GM12878 (cell line): ENCODE measurements around the gene MDFI. TPM values are rescaled to one million over a fixed set of nuclear protein-coding genes. Genes with fewer than 3 reads are reported as not detected.

Experiments used
- ATAC-seq: fragments of 200-7000 bp; cut with Tn5 transposase; 3 replicates; pipeline ENCODE4 v1.9.1; 2020; ENCODE audit warnings: mild to moderate bottlenecking, moderate library complexity
- BruUV-seq: library from RNA; stranded (reverse); fragments of 400-500 nt; replicated peaks from 2 replicates; lab custom pipeline; 2021; lab: Mats Ljungman, UMichigan
- CTCF ChIA-PET: fragments of 300-600 bp; sonication (Branson Sonifier 250); formaldehyde crosslinking; extraction: SDS; loops from one replicate; lab custom pipeline; 2021; ENCODE audit warnings: inconsistent platforms; lab: Yijun Ruan, JAX
- POLR2A ChIA-PET: fragments of 350-600 bp; formaldehyde crosslinking; extraction: SDS; loops from one replicate; lab custom pipeline; 2021; ENCODE audit warnings: inconsistent platforms; lab: Charles Lee
- RAD21 ChIA-PET: fragments of 300-600 bp; sonication (Branson Sonifier 250); formaldehyde crosslinking; loops from one replicate; lab custom pipeline; 2023; ENCODE audit warnings: antibody characterized with exemption; ENCODE audit not compliant: unreplicated experiment; lab: Charles Lee
- SMC1A ChIA-PET: fragments of 300-600 bp; sonication (Branson Sonifier 250); formaldehyde crosslinking; loops from one replicate; lab custom pipeline; 2023; ENCODE audit not compliant: unreplicated experiment, uncharacterized antibody; lab: Charles Lee
- DNase-seq: peaks from one replicate; pipeline ENCODE4 v3.0.0-alpha.2; 2011; ENCODE audit warnings: low read depth, low spot score
- FAIRE-seq: peaks from 3 replicates; lab custom pipeline; 2011; peaks lifted over from hg19 to GRCh38; lab: Jason Lieb, UNC
- H2AFZ ChIP-seq: 2 replicates; pipeline ENCODE4 v1.6.0; 2011; ENCODE audit warnings: low read depth, low read length, control low read depth; ENCODE audit not compliant: control insufficient read depth
- H3K27ac ChIP-seq: 2 replicates; pipeline ENCODE4 v1.5.1; 2011; ENCODE audit warnings: control low read depth; ENCODE audit not compliant: control insufficient read depth, insufficient read depth
- H3K27me3 ChIP-seq, 2 experiments: replicated peaks in 1 of 2; 2 replicates each; pipeline versions ENCODE4 v1.6.0 to v1.6.1; 2011; ENCODE audit warnings: low read length in 1 of 2; ENCODE audit not compliant: control insufficient read depth in 2 of 2, insufficient read depth in 2 of 2
- H3K36me3 ChIP-seq, 2 experiments: 2 replicates each; pipeline ENCODE4 v1.5.1; 2011; ENCODE audit warnings: low read length in 1 of 2; ENCODE audit not compliant: control insufficient read depth in 2 of 2, insufficient read depth in 2 of 2
- H3K4me1 ChIP-seq: 2 replicates; pipeline ENCODE4 v1.6.1; 2011; ENCODE audit warnings: mild to moderate bottlenecking, low read length, moderate library complexity, mixed read lengths; ENCODE audit not compliant: control insufficient read depth, insufficient read depth
- H3K4me2 ChIP-seq: 2 replicates; pipeline ENCODE4 v1.6.0; 2011; ENCODE audit warnings: control low read depth; ENCODE audit not compliant: control insufficient read depth, insufficient read depth
- H3K4me3 ChIP-seq: fragments of 200-600 bp; sonication (generic); 2 replicates; pipeline ENCODE4 v1.5.1; 2016
- H3K79me2 ChIP-seq: 2 replicates; pipeline ENCODE4 v1.6.0; 2011; ENCODE audit warnings: low read length; ENCODE audit not compliant: control insufficient read depth, insufficient read depth
- H3K9ac ChIP-seq: 2 replicates; pipeline ENCODE4 v1.8.0; 2011; ENCODE audit warnings: low read length, control low read depth, mixed read lengths; ENCODE audit not compliant: control insufficient read depth, insufficient read depth
- H3K9me3 ChIP-seq: replicated peaks from 3 replicates; pipeline ENCODE4 v1.5.1; 2011; ENCODE audit warnings: mild to moderate bottlenecking, low read length; ENCODE audit not compliant: control insufficient read depth, insufficient read depth
- H4K20me1 ChIP-seq: 2 replicates; pipeline ENCODE4 v1.6.0; 2011; ENCODE audit not compliant: control insufficient read depth, insufficient read depth
- HDAC6 ChIP-seq: fragments of 200-600 bp; sonication (generic); IDR thresholded peaks from one replicate; pipeline ENCODE4 v1.8.0; 2017; ENCODE audit warnings: antibody characterized with exemption; ENCODE audit not compliant: unreplicated experiment
- MTA3 ChIP-seq: IDR thresholded peaks from 2 replicates; pipeline ENCODE4 v1.6.1; 2012; ENCODE audit warnings: low read length, inconsistent platforms, borderline replicate concordance
- NFIC ChIP-seq: IDR thresholded peaks from 2 replicates; pipeline ENCODE4 v1.6.1; 2012; ENCODE audit warnings: low read depth, mild to moderate bottlenecking, inconsistent platforms, low read length, moderate library complexity
- NFYA ChIP-seq: IDR thresholded peaks from 2 replicates; pipeline ENCODE4 v1.6.1; 2011; ENCODE audit warnings: low read depth, mild to moderate bottlenecking, low read length, improper control_type of control experiment, borderline replicate concordance
- NFYB ChIP-seq: IDR thresholded peaks from 2 replicates; pipeline ENCODE4 v1.6.1; 2011; ENCODE audit warnings: low read depth, mild to moderate bottlenecking, low read length, improper control_type of control experiment, moderate library complexity; ENCODE audit not compliant: insufficient read depth
- NR2F1 ChIP-seq: fragments of 450-650 bp; conservative IDR thresholded peaks from 2 replicates; pipeline ENCODE4 v1.6.1; 2017; ENCODE audit warnings: mild to moderate bottlenecking
- RUNX3 ChIP-seq: IDR thresholded peaks from 2 replicates; pipeline ENCODE4 v1.6.1; 2012; ENCODE audit warnings: low read length, inconsistent platforms
- TCF3 ChIP-seq: IDR thresholded peaks from 2 replicates; pipeline ENCODE4 v1.6.1; 2012; ENCODE audit warnings: low read depth, mild to moderate bottlenecking, low read length, borderline replicate concordance; ENCODE audit not compliant: insufficient read depth
- ZNF274 ChIP-seq: IDR thresholded peaks from one replicate; pipeline ENCODE4 v1.8.0; 2011; ENCODE audit not compliant: insufficient read length, insufficient read depth
- WGBS: methylation state at CpG from one replicate; pipeline ENCODE4 v1.1.6; 2016; ENCODE audit warnings: low lambda C conversion rate; ENCODE audit not compliant: insufficient replicate concordance, insufficient coverage; ENCODE audit errors: missing lambda C conversion rate; 5-methylcytosine and 5-hydroxymethylcytosine counted together
- in situ Hi-C: fragments of 300-500 bp; cut with MboI; formaldehyde crosslinking; loops from 9 replicates; pipeline ENCODE4 v1.14.3; 2018; ENCODE audit warnings: mixed read lengths
- intact Hi-C: fragments of 100-400 bp; cut with micrococcal nuclease; formaldehyde crosslinking; loops from one replicate; pipeline ENCODE4 v1.14.2; 2022; ENCODE audit not compliant: unreplicated experiment
- polyA plus RNA-seq, 11 experiments: library from polyadenylated mRNA; depleted of rRNA in 4 of 11; unstranded in 6 of 11; stranded (reverse) in 5 of 11; fragments of >200 nt; fragmentation: Nextera tagmentation in 4 of 11; fragmentation: Illumina TruSeq in 1 of 11; extraction: Ambion mirVana in 4 of 11; extraction: Trizol in 1 of 11; gene quantifications; 1 replicate in 1 of 11; 2 replicates in 10 of 11; pipeline versions ENCODE4 v1.2.1 to v1.2.3, GENCODE V29; 2011 to 2016; ENCODE audit warnings: inconsistent platforms in 2 of 11, missing spikeins in 2 of 11, low read depth in 1 of 11
- total RNA-seq, 4 experiments: library from RNA; depleted of rRNA in 3 of 4; stranded (reverse); fragments of >200 nt in 3 of 4; fragmentation: Illumina TruSeq in 1 of 4; extraction: Trizol in 1 of 4; gene quantifications; 2 replicates each; pipeline versions ENCODE4 v1.2.1 to v1.2.3, GENCODE V29; 2013 to 2021
- TF ChIP-seq, protein P1 (sequence below): fragments of 450-650 bp; IDR thresholded peaks from 2 replicates; pipeline ENCODE4 v1.6.1; 2017; ENCODE audit warnings: mild to moderate bottlenecking, moderate library complexity
- TF ChIP-seq, protein P2 (sequence below): fragments of 450-650 bp; IDR thresholded peaks from 2 replicates; pipeline ENCODE4 v1.6.1; 2018; ENCODE audit warnings: mild to moderate bottlenecking, low read depth, moderate library complexity; ENCODE audit not compliant: partially characterized antibody
- TF ChIP-seq, protein P3 (sequence below): fragments of 450-650 bp; IDR thresholded peaks from 2 replicates; pipeline ENCODE4 v1.6.1; 2017; ENCODE audit warnings: borderline replicate concordance

Gene MDFI
- total and polyA plus RNA-seq, 10 of the 15 experiments (the other 5 are each of a cell fraction or from before 2014, with no cell fraction given): not detected

DNA sequence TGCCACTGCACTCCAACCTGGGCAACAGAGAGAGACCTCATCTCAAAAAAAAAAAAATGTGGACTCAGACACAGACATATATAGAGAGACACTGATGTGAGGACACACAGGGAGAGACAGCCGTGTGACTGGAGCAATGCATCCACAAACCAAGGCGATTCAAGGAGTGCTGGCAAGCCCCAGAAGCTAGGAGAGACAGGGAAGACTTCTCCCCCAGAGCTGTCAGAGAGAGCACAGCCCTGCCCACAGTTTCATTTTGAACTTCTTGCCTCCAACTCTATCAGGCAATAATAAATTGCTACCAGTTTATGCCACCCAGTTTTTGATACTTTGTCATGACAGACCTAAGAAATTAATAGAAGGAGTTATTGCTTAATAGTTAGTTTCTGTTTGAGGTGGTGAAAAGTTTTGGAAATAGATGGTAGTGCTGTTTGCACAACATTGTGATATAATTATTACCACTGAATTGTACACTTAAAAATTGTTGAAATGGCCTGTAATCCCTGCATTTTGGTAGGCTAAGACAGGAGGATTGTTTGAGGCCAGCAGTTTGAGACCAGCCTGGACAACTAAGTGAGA lies 5.1 kb upstream of the MDFI start:
- Histone ChIP-seq H3K4me3 (no peak overlapping the region), H3K4me2 (no peak overlapping the region), H3K36me3 (no peaks in the 10 kb centered on the region), H3K4me1 (no peaks in the 10 kb centered on the region), H3K9me3 (no peaks in the 10 kb centered on the region), H4K20me1 (no peaks in the 10 kb centered on the region), H3K9ac (no peak overlapping the region), H3K27me3 (peaks cover 9 to 18% of the 10 kb centered on the region in 2 experiments), H3K27ac (no peak overlapping the region), H2AFZ (no peak overlapping the region), H3K79me2 (no peaks in the 10 kb centered on the region)
- intact Hi-C loops: no loop called here
- ChIA-PET RAD21 (no interaction called here), CTCF (interaction anchor here (0.9 to 2.0 kb wide), 2 partner anchors 31 to 50 kb away, joined by 3 to 6 read pairs; no protein-coding TSS in a partner anchor), SMC1A (no interaction called here), POLR2A (no interaction called here)
- no TSS peak for BruUV-seq
- TF ChIP-seq HDAC6 (no peak), NFIC (no peak), ZNF274 (no peak), RUNX3 (no peak), NR2F1 (no peak), MTA3 (no peak), NFYB (no peak), NFYA (no peak), TCF3 (no peak)
- TF ChIP-seq, protein P1, sequence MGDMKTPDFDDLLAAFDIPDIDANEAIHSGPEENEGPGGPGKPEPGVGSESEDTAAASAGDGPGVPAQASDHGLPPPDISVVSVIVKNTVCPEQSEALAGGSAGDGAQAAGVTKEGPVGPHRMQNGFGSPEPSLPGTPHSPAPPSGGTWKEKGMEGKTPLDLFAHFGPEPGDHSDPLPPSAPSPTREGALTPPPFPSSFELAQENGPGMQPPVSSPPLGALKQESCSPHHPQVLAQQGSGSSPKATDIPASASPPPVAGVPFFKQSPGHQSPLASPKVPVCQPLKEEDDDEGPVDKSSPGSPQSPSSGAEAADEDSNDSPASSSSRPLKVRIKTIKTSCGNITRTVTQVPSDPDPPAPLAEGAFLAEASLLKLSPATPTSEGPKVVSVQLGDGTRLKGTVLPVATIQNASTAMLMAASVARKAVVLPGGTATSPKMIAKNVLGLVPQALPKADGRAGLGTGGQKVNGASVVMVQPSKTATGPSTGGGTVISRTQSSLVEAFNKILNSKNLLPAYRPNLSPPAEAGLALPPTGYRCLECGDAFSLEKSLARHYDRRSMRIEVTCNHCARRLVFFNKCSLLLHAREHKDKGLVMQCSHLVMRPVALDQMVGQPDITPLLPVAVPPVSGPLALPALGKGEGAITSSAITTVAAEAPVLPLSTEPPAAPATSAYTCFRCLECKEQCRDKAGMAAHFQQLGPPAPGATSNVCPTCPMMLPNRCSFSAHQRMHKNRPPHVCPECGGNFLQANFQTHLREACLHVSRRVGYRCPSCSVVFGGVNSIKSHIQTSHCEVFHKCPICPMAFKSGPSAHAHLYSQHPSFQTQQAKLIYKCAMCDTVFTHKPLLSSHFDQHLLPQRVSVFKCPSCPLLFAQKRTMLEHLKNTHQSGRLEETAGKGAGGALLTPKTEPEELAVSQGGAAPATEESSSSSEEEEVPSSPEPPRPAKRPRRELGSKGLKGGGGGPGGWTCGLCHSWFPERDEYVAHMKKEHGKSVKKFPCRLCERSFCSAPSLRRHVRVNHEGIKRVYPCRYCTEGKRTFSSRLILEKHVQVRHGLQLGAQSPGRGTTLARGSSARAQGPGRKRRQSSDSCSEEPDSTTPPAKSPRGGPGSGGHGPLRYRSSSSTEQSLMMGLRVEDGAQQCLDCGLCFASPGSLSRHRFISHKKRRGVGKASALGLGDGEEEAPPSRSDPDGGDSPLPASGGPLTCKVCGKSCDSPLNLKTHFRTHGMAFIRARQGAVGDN: no peak
- TF ChIP-seq, protein P2, sequence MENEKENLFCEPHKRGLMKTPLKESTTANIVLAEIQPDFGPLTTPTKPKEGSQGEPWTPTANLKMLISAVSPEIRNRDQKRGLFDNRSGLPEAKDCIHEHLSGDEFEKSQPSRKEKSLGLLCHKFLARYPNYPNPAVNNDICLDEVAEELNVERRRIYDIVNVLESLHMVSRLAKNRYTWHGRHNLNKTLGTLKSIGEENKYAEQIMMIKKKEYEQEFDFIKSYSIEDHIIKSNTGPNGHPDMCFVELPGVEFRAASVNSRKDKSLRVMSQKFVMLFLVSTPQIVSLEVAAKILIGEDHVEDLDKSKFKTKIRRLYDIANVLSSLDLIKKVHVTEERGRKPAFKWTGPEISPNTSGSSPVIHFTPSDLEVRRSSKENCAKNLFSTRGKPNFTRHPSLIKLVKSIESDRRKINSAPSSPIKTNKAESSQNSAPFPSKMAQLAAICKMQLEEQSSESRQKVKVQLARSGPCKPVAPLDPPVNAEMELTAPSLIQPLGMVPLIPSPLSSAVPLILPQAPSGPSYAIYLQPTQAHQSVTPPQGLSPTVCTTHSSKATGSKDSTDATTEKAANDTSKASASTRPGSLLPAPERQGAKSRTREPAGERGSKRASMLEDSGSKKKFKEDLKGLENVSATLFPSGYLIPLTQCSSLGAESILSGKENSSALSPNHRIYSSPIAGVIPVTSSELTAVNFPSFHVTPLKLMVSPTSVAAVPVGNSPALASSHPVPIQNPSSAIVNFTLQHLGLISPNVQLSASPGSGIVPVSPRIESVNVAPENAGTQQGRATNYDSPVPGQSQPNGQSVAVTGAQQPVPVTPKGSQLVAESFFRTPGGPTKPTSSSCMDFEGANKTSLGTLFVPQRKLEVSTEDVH: no peak
- TF ChIP-seq, protein P3, sequence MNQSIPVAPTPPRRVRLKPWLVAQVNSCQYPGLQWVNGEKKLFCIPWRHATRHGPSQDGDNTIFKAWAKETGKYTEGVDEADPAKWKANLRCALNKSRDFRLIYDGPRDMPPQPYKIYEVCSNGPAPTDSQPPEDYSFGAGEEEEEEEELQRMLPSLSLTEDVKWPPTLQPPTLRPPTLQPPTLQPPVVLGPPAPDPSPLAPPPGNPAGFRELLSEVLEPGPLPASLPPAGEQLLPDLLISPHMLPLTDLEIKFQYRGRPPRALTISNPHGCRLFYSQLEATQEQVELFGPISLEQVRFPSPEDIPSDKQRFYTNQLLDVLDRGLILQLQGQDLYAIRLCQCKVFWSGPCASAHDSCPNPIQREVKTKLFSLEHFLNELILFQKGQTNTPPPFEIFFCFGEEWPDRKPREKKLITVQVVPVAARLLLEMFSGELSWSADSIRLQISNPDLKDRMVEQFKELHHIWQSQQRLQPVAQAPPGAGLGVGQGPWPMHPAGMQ: no peak
- ATAC-seq: no peak
- in situ Hi-C loops: no loop called here
- no peak for FAIRE-seq
- WGBS: 0% methylated on average over 2 of the region's 2 CpGs
- no peak for DNase-seq
